GM18498 (cell line): ENCODE data around the gene ZNF746.

Source experiments
- ATAC-seq: cut with Tn5 transposase; IDR thresholded peaks from one replicate; pipeline ENCODE4 v1.9.1; 2021; ENCODE audit warnings: mild to moderate bottlenecking, moderate library complexity; ENCODE audit not compliant: unreplicated experiment

The ZNF746 gene

GRCh38 chr7:149427893-149428292 lies 69.7 kb downstream of the ZNF746 start:
- no peak for ATAC-seq

- ATAC-seq: no peak
Measured at GRCh38 chr7:149427096-149427680, 70.4 kb downstream of the ZNF746 start.

GRCh38 chr7:149423449-149424110 lies 74.0 kb downstream of the ZNF746 start:
- no peak for ATAC-seq

- peak; percentile 19 for ATAC-seq
Measured at GRCh38 chr7:149422914-149423301, 74.7 kb downstream of the ZNF746 start.
